Ishikawa (cell line): ENCODE results near the gene PKD2L2.

Experiments
- CEBPB ChIP-seq: IDR thresholded peaks from 2 replicates; pipeline ENCODE4 v1.6.1; 2012
- CREB1 ChIP-seq: IDR thresholded peaks from 2 replicates; pipeline ENCODE4 v1.6.1; 2012; ENCODE audit warnings: low read depth
- EGR1 ChIP-seq: IDR thresholded peaks from 2 replicates; pipeline ENCODE4 v1.6.1; 2012
- EP300 ChIP-seq: IDR thresholded peaks from 2 replicates; pipeline ENCODE4 v1.6.1; 2012; ENCODE audit warnings: borderline replicate concordance
- FOXM1 ChIP-seq: IDR thresholded peaks from 2 replicates; pipeline ENCODE4 v1.6.1; 2012; ENCODE audit warnings: low read depth, borderline replicate concordance
- MAX ChIP-seq: IDR thresholded peaks from 2 replicates; pipeline ENCODE4 v1.6.1; 2012
- NFIC ChIP-seq: IDR thresholded peaks from 2 replicates; pipeline ENCODE4 v1.6.1; 2012
- RAD21 ChIP-seq: IDR thresholded peaks from 2 replicates; pipeline ENCODE4 v1.6.1; 2012; ENCODE audit warnings: low read depth
- REST ChIP-seq: IDR thresholded peaks from 2 replicates; pipeline ENCODE4 v1.6.1; 2012; ENCODE audit warnings: low read depth, mild to moderate bottlenecking
- TAF1 ChIP-seq: IDR thresholded peaks from 2 replicates; pipeline ENCODE4 v1.6.1; 2012; ENCODE audit warnings: low read depth, mild to moderate bottlenecking
- TCF12 ChIP-seq: IDR thresholded peaks from 2 replicates; pipeline ENCODE4 v1.6.1; 2012; ENCODE audit warnings: low read depth
- TEAD4 ChIP-seq: IDR thresholded peaks from 2 replicates; pipeline ENCODE4 v1.6.1; 2012
- USF1 ChIP-seq: IDR thresholded peaks from 2 replicates; pipeline ENCODE4 v1.6.1; 2012
- YY1 ChIP-seq: IDR thresholded peaks from 2 replicates; pipeline ENCODE4 v1.6.1; 2012; ENCODE audit warnings: low read depth

- no peak for TF ChIP-seq USF1
- TF ChIP-seq MAX, result no peak
- TF ChIP-seq CREB1, result no peak
- no peak for TF ChIP-seq EGR1
- TF ChIP-seq FOXM1, result no peak
- no peak for TF ChIP-seq EP300
- TF ChIP-seq REST, result no peak
- TF ChIP-seq TAF1, result no peak
- no peak for TF ChIP-seq NFIC
- TF ChIP-seq RAD21, result no peak
- no peak for TF ChIP-seq YY1
- TF ChIP-seq CEBPB, result no peak
- no peak for TF ChIP-seq TEAD4
- no peak for TF ChIP-seq TCF12
Measured at GRCh38 chr5:137902408-137903133, 13.3 kb downstream of the PKD2L2 start.
